Astrocyte (in vitro differentiated cells and primary cell): Measurements from ENCODE around the gene SLC9A9. TPM values are rescaled to one million over a fixed set of nuclear protein-coding genes. Genes with fewer than 3 reads are reported as not detected.

ENCODE experiments used
- DNase-seq: peaks from one replicate; pipeline ENCODE4 v3.0.0-alpha.2; 2010; ENCODE audit warnings: low read depth
- FAIRE-seq: peaks from 2 replicates; lab custom pipeline; 2011; peaks lifted over from hg19 to GRCh38; lab: Jason Lieb, UNC
- H2AFZ ChIP-seq: 2 replicates; pipeline ENCODE4 v1.6.0; 2012; ENCODE audit warnings: low read depth, low read length, inconsistent platforms
- H3K27ac ChIP-seq: 2 replicates; pipeline ENCODE4 v1.5.1; 2011; ENCODE audit warnings: low read depth, low read length, inconsistent platforms
- H3K27me3 ChIP-seq: 2 replicates; pipeline ENCODE4 v1.6.0; 2011; ENCODE audit warnings: low read length, inconsistent platforms; ENCODE audit not compliant: insufficient read depth
- H3K36me3 ChIP-seq: 2 replicates; pipeline ENCODE4 v1.5.1; 2011; ENCODE audit warnings: low read length, inconsistent platforms; ENCODE audit not compliant: insufficient read depth
- H3K4me1 ChIP-seq: 2 replicates; pipeline ENCODE4 v1.5.1; 2011; ENCODE audit warnings: low read length, inconsistent platforms; ENCODE audit not compliant: insufficient read depth
- H3K4me2 ChIP-seq: 2 replicates; pipeline ENCODE4 v1.6.0; 2012; ENCODE audit warnings: low read length, inconsistent platforms
- H3K4me3 ChIP-seq: 2 replicates; pipeline ENCODE4 v1.5.1; 2011; ENCODE audit warnings: low read depth, mild to moderate bottlenecking, low read length, inconsistent platforms; ENCODE audit not compliant: insufficient read depth
- H3K79me2 ChIP-seq: 2 replicates; pipeline ENCODE4 v1.6.0; 2012; ENCODE audit warnings: mild to moderate bottlenecking, low read length, inconsistent platforms; ENCODE audit not compliant: insufficient read depth
- H3K9ac ChIP-seq: 2 replicates; pipeline ENCODE4 v1.6.0; 2012; ENCODE audit warnings: mild to moderate bottlenecking, low read length, inconsistent platforms
- H3K9me3 ChIP-seq: 2 replicates; pipeline ENCODE4 v1.5.1; 2012; ENCODE audit warnings: low read depth, mild to moderate bottlenecking, low read length, inconsistent platforms; ENCODE audit not compliant: insufficient read depth
- H4K20me1 ChIP-seq: 2 replicates; pipeline ENCODE4 v1.6.0; 2012; ENCODE audit warnings: low read length, inconsistent platforms; ENCODE audit not compliant: insufficient read depth
- H3K27ac Mint-ChIP-seq: one replicate; pipeline ENCODE4 v1.8.0; 2021; ENCODE audit warnings: mild to moderate bottlenecking, mixed read lengths; ENCODE audit not compliant: unreplicated experiment
- H3K27me3 Mint-ChIP-seq: one replicate; pipeline ENCODE4 v1.8.0; 2021; ENCODE audit warnings: low read depth, mixed read lengths; ENCODE audit not compliant: unreplicated experiment
- H3K36me3 Mint-ChIP-seq: one replicate; pipeline ENCODE4 v1.8.0; 2021; ENCODE audit warnings: low read depth, mixed read lengths; ENCODE audit not compliant: unreplicated experiment
- H3K4me1 Mint-ChIP-seq: one replicate; pipeline ENCODE4 v1.8.0; 2021; ENCODE audit warnings: low read depth, mixed read lengths; ENCODE audit not compliant: unreplicated experiment
- H3K4me3 Mint-ChIP-seq: one replicate; pipeline ENCODE4 v1.8.0; 2021; ENCODE audit warnings: mild to moderate bottlenecking, moderate library complexity, mixed read lengths; ENCODE audit not compliant: unreplicated experiment
- H3K9me3 Mint-ChIP-seq: one replicate; pipeline ENCODE4 v1.8.0; 2021; ENCODE audit warnings: mild to moderate bottlenecking, mixed read lengths; ENCODE audit not compliant: unreplicated experiment
- EZH2 ChIP-seq: IDR thresholded peaks from 2 replicates; pipeline ENCODE4 v1.6.1; 2012; ENCODE audit warnings: mild to moderate bottlenecking, low read length, inconsistent platforms; ENCODE audit not compliant: insufficient read depth
- total RNA-seq: library from RNA; stranded (reverse); gene quantifications from 2 replicates; pipeline ENCODE4 v1.2.1, GENCODE V29; 2021
- TF ChIP-seq, protein P1 (sequence below): IDR thresholded peaks from 2 replicates; pipeline ENCODE4 v1.5.1; 2011; ENCODE audit warnings: low read depth, mild to moderate bottlenecking, inconsistent platforms, low read length, moderate library complexity; ENCODE audit not compliant: insufficient read depth

SLC9A9 gene
- total RNA-seq, 1 donor from 2014 or later = 1.5 TPM

DNA sequence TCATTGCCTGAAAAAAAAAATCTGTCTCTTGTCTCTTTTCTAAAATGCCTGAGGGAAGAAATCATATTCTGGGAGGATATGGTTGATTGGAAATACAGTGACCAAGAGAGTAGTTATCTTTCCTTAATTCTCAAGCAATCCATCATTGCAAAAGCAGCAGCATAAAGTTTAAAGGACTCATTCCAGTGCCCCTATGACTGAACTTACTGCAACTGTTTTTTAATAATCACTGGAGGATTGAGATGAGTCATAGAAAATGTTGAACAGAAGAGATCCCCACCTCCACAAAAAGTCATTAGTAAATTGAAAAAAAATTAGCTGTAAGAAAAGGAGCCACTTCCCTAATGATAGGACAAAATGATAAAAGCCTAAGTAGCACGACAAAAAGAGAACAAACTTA lies 121.5 kb downstream of the SLC9A9 start:
- DNase-seq (peak; percentile 20), FAIRE-seq (no peak)
- H3K27ac ChIP-seq = no peak overlapping the region
- peaks cover 5% of the 10 kb centered on the region for H3K27me3 Mint-ChIP-seq
- H3K4me3 ChIP-seq = no peak overlapping the region
- H3K36me3 ChIP-seq = no peaks in the 10 kb centered on the region
- no peaks in the 10 kb centered on the region for H3K4me1 ChIP-seq
- H2AFZ ChIP-seq = no peak overlapping the region
- H3K4me3 Mint-ChIP-seq = no peak overlapping the region
- H3K9ac ChIP-seq = no peak overlapping the region
- H3K4me2 ChIP-seq = no peak overlapping the region
- no peaks in the 10 kb centered on the region for H3K4me1 Mint-ChIP-seq
- no peaks in the 10 kb centered on the region for H3K9me3 ChIP-seq
- H3K79me2 ChIP-seq = no peaks in the 10 kb centered on the region
- no peaks in the 10 kb centered on the region for H3K9me3 Mint-ChIP-seq
- TF ChIP-seq, protein P1, sequence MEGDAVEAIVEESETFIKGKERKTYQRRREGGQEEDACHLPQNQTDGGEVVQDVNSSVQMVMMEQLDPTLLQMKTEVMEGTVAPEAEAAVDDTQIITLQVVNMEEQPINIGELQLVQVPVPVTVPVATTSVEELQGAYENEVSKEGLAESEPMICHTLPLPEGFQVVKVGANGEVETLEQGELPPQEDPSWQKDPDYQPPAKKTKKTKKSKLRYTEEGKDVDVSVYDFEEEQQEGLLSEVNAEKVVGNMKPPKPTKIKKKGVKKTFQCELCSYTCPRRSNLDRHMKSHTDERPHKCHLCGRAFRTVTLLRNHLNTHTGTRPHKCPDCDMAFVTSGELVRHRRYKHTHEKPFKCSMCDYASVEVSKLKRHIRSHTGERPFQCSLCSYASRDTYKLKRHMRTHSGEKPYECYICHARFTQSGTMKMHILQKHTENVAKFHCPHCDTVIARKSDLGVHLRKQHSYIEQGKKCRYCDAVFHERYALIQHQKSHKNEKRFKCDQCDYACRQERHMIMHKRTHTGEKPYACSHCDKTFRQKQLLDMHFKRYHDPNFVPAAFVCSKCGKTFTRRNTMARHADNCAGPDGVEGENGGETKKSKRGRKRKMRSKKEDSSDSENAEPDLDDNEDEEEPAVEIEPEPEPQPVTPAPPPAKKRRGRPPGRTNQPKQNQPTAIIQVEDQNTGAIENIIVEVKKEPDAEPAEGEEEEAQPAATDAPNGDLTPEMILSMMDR = no peak
- no peak for TF ChIP-seq EZH2
- H3K27me3 ChIP-seq = no peaks in the 10 kb centered on the region
- no peaks in the 10 kb centered on the region for H4K20me1 ChIP-seq
- H3K36me3 Mint-ChIP-seq = no peaks in the 10 kb centered on the region
- no peak overlapping the region for H3K27ac Mint-ChIP-seq

DNA sequence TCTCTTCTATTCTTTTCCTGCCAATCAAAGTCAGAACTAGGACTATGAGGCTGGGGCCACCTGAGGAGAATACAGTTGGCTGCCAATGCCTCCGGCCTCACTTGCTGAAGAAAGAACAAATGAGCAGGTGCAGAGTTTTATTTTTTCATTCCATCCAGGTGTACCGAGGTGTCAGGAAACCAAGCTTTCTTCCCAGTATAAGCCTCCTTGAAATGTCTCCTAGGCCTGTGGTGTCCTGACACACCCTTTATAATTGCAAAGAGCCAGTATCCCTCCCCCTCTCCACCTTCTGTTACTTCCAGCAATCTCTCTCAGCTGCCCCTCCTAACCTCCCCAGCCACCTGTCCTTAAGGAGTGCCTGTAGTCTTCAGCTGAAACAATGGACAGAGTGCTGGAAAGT lies 127.9 kb downstream of the SLC9A9 start:
- Histone ChIP-seq H3K27ac (no peak overlapping the region), H3K4me3 (no peak overlapping the region), H3K79me2 (no peaks in the 10 kb centered on the region), H3K36me3 (no peaks in the 10 kb centered on the region), H3K4me2 (no peak overlapping the region), H3K4me1 (no peaks in the 10 kb centered on the region), H3K9me3 (no peaks in the 10 kb centered on the region), H3K27me3 (no peaks in the 10 kb centered on the region), H4K20me1 (no peaks in the 10 kb centered on the region), H3K9ac (no peak overlapping the region), H2AFZ (no peak overlapping the region)
- FAIRE-seq (no peak), DNase-seq (no peak)
- TF ChIP-seq, protein P1 = no peak
- no peak for TF ChIP-seq EZH2
- Mint-ChIP-seq H3K27ac (no peak overlapping the region), H3K36me3 (no peaks in the 10 kb centered on the region), H3K27me3 (peaks cover 3% of the 10 kb centered on the region), H3K4me1 (peaks cover 3% of the 10 kb centered on the region), H3K9me3 (no peaks in the 10 kb centered on the region), H3K4me3 (no peak overlapping the region)

DNA sequence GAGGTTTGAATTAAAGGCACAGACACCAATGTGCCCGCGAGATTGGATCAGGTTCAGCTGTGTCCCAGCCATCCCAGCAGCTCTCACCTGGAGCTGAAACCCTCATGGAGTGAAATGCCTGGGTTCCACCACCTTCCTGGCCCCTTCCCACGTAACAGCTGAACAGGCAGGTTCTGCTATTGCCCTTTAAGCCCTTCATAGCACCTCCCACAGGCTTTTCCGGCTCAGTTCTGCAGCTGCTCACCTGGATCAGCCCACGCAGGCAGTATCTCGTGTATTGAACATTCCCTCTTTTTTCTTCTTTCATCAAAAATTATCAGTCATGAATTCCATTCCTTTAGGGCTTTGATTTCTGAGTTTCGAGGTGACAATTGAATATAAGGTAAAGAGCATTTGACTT lies 129.8 kb downstream of the SLC9A9 start:
- no peaks in the 10 kb centered on the region for H3K4me1 ChIP-seq
- Mint-ChIP-seq H3K4me3 (no peak overlapping the region), H3K27me3 (peaks cover 3% of the 10 kb centered on the region), H3K36me3 (no peaks in the 10 kb centered on the region), H3K27ac (no peak overlapping the region), H3K9me3 (no peaks in the 10 kb centered on the region), H3K4me1 (peaks cover 3% of the 10 kb centered on the region)
- H4K20me1 ChIP-seq = no peaks in the 10 kb centered on the region
- H3K4me2 ChIP-seq = no peak overlapping the region
- no peaks in the 10 kb centered on the region for H3K36me3 ChIP-seq
- no peak overlapping the region for H3K9ac ChIP-seq
- no peak overlapping the region for H3K4me3 ChIP-seq
- H2AFZ ChIP-seq = no peak overlapping the region
- TF ChIP-seq EZH2 = no peak
- TF ChIP-seq, protein P1 = no peak
- H3K79me2 ChIP-seq = no peaks in the 10 kb centered on the region
- no peaks in the 10 kb centered on the region for H3K9me3 ChIP-seq
- H3K27ac ChIP-seq = no peak overlapping the region
- FAIRE-seq (no peak), DNase-seq (no peak)
- H3K27me3 ChIP-seq = no peaks in the 10 kb centered on the region
